Measurements from ENCODE around the gene RGS9.
"Not testable (repeated sequence)": the region's sequence is repeated elsewhere in the genome, so short reads cannot be mapped to it uniquely, and the experiment has no call there.

RGS9 gene

DNA sequence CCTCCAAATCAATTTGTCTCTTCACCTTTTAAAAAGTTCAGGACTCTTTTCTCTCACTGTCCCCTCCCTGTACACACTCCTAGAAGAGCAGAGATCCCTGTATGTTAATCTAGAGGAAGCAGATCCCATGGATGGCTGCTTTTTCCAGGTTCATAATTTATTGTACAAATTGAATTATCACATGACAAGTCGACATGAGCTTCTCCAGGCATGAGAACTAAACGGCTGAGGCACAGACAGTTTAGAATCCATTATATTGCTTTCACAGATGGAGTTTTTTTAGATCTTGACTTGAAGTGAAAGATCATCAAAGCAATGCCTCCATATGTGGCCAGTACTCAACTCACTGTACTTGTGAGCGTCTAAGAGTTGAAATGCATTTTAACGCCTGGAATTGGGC is 47.9 kb downstream of the RGS9 start:
- DNase-seq: no peak

DNA sequence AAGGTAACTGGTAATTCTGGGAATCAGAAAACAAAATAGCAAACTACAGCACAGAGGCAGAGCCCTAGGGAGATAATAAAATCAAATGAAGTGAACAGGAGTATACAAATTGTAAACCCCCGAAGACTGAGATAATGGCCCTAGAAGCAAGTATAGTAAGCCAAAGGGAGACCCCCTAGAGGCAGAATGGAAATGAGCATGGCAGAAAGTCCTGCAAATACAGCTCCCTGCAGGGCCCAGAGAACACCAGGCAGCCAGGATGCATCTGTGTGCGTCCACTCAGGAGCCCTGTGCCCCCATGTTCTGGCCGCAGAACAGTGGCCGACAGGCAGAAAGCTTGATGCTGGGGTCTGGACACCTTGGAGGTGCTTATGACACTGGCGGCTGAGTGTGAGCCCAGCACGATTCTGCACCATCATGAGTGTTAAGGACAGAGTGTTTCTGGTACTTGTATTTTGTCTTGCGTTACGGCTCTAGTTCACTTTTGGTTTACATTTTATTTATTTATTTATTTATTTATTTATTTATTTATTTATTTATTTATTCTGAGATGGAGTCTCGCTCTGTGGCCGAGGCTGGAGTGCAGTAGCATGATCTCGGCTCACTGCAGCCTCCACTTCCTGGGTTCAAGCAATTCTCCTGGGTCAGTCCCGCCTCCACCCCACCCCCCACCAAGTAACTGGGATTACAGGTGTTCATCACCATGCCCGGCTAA is 48.7 kb downstream of the RGS9 start:
- no peak for DNase-seq

DNA sequence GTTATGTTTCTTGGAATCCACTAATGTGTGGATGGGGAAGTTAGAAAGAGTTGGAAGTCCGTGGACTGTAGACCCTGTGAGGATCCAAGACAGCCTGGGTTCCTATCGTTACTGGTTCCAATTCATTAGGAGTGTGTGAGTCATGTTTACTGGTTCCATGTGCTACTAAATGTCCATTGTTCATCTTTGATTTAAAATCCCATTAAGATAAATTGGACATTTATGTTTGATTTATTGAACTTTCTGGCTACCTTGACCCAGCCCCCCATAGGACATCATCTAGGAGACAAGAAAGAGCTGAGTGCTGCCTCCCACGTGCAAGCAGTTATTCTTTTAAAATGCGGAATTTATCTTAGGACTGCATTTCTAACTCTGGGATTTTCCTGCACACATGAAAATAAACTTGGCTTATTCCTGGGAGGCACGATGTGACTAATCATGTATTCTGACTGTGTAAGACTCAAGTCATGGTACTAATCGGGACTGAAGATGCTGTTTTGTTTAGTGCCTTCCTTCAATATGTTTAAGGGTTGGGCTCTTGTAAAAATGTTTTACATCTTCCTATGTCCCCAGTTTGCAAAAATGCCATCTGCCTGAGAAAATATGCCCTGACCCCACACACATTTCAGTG is 53.4 kb downstream of the RGS9 start:
- DNase-seq: no peak

DNA sequence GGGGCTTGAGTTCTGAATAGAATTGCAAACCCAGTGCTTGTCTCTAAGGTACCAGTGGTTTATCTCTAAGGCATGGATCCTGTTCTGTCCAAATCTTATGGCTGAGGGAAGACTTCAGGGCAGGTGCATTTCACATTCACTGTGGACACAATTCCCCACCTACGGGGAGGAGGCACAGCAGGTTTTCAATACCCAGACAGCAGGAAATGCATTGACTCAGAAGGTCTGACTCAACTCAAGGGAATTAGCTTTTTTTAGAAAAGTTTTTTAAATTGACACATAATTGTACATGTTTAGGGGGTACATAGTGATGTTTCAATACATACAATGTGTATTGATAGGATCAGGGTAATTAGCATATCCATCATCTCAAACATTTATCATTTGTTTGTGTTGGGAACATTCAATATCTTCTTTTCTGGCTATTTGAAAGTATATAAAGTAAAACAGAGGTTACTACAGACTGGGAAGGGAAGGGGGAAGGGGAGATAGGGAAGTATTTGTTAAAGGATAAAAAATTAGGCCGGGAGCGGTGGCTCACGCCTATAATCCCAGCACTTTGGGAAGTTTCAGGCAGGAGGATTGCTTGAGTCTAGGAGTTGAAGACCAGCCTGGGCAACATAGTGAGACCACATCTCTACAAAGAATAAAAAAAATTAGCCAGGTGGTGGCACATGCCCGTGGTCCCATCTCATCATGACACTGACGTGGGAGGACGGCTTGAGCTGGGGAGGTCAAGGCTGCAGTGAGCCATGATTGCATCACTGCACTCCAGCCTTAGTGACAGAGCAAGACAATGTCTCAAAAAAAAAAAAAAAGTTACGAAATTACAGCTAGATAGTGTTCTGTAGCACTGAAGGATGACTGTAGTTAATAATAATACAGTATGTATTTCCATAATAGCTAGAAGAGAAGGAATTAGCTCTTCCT is 54.9 kb downstream of the RGS9 start:
- peak; percentile 35 for DNase-seq

DNA sequence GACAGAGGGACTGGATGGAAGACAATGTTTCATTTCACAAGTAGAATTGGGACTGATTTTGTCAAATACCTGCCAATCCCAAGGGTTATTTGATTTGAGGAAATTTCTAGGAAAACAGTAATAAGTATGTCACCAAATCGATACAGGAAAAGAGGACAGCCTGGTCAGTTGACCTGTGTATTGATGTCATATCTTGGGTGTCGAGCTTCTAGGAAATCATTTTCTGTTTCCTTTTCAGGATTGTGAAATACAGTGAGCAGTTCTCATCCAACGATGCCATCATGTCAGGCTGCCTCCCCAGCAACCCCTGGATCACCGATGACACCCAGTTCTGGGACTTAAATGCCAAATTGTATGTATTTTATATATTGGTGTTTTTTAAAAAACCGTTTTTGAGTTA is 56.1 kb downstream of the RGS9 start:
- DNase-seq: no peak

DNA sequence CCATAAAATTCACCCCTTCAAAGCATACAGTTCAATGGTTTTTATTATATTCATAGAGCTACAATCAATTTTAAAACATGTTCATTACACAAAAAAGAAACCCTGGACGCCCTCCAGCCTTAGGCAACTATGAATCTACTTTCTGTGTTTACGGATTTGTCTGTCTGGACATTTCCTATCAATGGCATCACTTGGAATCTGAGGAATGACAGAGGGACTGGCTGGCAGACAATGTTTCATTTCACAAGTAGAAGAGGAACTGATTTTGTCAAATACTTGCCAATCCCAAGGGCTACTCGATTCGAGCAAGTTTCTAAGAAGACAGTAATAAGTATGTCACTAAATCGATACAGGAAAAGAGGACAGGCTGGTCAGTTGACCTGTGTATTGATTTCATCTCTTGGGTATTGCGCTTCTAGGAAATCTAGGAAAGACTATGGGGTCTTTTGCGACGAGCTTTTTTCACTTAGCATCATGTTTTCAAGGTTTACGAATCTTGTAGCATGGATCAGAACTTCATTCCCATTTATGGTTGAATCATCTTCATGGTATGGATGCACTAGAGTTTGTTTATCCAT is 56.6 kb downstream of the RGS9 start:
- DNase-seq: no peak

DNA sequence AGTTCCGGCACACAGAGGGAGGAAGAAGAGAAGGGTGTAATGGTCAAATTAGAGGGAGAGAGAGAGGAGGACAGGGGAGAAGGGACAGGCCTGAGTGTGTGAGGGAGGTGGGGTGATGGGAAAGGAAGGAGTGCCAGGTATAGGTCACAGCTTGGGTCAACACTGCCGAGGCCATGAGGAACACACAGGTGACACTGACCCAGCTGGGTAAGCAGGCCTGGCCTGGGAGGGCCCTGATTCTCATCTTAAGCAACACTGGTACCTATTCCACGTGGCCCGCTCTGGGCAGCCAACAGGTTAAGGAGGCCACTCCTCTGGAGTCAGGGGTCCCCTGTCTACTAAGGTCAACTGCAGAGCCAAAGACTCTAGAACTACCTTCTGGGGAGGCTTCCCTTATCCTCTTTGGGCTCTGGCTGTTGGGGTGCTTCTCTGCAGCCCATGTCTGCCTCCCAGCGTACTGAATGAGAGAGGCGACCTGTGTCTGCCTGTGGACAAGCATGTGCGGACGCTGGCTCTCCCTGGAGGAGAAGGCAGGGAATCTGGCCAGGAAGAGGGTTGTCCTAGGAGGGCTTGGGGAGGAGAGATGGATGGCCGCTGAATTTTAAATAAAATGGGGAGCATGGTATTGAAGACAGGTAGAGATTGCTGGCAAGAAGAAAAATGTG is 57.6 kb downstream of the RGS9 start:
- no peak for DNase-seq

DNA sequence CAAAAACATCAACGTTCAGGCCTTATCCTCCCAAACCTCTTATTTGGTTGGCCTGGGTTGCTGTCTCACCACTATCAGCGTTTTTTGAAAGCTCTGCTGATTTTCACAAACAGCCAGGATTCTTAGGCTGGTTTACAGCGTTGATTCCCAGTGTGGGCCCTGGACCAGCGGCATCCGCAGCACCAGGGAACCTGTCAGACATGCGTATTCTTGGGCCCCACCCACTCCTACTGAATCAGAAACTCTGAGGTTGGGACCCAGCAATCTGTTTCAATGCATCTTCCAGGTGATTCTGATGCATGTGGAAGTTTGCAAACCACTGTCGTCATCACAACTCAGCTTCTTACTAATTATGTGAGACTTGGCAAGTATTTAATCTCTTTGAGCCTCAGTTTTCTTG is 58.5 kb downstream of the RGS9 start:
- DNase-seq: no peak

DNA sequence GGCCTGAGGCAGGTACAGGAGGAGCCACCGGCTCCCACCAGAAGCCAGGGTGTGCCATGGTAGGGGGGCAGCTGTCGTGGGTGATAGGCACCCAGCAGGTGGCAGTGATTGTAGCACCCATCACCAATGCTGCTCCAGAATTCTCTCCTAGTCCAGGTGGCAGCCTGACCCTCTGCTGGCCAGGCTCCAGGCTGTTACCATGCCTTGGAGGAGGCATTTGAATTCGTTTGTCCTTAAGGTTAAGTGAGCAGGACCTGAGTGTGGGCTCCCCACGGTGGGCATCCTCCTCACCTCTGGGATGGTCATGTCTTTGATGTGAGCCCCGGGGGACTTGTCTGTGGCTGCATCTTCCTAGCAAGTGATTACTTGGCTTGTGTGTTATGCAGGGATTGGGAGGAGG is 59.4 kb downstream of the RGS9 start:
- no peak for DNase-seq

DNA sequence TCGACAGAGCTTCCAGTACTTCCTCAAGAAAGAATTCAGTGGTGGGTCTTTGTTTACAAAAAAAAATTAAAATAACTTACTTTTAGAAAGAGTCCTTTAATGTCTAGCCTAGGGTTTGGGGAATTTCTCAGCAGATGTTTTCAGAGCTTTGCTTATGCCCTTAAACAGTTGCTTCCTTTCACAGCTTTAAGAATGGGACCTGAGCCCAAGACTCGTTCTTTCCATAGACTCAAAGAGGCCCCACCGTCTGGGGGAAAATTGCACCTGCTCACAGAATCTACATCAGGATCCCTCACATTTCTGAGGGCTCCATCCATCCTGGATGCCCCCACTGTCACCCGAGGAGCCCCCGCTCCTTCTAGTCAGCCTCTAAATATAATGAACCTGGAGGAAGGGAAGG is 60.0 kb downstream of the RGS9 start:
- DNase-seq: no peak

DNA sequence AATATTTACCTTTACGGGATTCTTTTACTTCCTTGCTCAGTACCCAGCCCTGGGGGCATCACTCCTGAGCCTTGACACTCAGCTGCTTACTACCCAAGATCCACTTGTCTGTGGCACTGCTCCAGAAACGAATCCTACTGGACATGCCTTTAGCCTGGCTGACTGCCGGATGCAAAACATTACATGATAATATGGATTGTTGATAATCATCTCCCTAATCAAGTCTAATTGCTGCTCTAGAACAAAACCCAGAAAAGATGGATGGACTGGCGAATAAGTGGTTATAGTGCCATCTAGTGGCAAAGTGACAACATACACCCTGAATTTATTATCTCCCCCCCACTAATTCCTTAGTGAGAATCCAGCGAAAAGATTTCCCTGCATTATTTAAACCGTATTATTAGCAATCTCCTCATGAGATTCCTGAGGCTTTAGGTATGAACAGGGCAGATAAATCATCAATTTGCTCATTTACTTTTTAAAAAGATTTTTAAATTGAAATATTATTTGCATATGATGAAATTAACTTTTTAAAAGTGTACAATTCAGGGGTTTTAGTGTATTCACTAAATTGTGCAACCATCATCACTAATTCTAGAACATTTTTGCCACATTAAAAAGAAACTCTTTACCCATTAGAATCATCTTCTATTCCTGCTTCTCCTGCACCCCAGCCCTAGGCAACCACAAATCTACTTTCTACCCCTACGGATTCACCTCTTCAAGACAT is 61.6 kb downstream of the RGS9 start:
- no peak for DNase-seq

DNA sequence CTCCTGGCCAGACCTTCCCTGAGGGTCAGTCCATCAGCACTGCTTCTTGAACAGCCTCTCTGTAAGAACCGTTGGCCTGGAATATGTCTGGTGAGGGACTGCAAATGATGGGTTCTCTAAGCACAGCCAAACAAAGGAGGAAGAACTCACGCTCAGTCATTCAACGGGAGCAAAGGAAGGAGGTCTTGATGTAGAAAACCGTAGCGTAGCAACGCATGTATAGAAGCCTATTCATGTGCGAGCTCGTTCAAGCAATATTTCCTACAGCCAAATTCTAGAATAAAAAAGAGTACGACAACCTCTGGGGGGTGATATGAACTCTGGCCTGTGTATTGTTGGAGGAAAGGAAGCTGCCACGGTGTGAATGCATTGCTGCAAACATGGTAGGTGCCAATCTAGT is 64.2 kb downstream of the RGS9 start:
- DNase-seq: no peak

DNA sequence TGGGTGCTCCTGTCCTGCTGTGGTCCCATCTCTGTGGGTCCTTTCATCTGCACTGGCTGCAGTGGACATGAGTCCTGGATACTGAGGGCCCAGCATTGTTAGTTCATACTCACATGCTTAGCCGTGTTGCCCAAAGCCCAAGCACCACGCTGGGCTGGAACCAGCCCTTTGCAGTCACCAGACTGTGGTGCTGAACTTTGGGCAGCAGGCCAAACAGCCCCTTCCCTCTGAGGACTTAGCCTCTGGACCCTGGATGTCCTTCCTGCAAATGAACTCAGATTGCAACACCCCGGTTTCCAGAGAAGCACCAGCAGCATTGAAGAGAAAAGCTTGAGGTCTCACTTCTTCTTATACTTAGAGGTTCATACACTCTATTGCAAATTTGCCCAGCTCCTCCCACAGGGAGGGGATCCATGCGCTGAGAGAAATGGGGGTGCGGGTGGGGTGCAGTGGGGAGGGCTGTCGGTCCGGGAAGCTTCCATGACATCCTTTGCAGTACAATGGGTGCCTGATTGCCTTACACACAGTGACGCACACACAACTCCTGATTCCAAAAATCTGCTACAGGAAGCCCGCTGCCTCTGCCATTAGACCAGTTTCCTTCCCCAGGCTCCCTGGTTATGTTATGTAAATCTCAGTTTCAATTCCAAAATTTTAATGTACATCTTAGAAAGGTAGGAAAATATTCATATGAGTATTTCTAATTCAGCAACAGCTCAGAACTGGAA is 65.8 kb downstream of the RGS9 start:
- no peak for DNase-seq

DNA sequence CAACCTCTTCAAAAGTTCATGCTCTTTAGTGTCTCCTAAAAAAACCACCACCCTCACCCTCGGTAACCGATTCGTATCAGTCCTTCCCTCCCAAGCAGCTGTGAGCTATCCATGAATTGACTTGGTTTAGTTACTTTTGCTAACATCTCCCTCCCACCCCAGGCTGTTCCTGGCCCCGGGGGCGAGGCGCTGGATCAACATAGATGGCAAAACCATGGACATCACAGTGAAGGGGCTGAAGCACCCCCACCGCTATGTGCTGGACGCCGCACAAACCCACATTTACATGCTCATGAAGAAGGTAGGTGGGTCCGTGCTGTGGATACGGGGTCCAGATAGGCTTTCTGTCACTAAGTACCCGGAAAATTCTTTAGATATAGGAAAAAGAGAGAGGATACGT is 66.8 kb downstream of the RGS9 start:
- DNase-seq: no peak

DNA sequence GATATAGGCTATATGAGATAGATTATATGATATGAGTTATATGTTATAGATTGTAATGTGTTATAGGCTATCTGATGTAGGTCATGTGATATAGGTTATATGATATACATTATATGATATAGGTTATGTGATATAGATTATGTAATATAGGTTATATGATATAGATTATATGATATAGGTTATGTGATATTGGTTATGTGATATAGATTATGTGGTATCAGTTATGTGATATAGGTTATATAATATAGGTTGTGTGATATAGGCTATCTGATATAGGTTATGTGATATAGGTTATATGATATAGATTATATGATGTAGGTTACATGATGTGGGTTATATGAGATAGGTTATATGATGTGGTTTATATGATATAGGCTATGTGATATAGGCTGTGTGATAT is 68.5 kb downstream of the RGS9 start:
- no peak for DNase-seq

DNA sequence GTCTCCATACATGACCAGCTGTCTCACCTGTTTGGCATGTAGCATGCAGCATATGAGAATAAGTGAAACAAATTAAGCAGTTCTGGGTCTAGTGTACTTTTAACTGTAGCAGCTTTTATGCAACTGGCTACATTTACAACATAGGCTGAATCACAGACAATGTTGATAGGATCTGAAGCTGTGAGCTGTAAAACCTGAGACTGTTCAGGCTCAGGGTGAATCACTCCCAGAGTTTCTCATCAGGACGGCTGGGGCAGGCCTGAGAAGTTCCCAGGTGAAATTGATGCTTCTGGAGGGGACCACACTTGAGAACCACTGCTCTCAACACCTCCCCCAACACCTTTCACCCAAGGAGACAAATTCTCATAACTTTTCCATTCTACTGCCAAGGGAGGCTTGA is 70.3 kb downstream of the RGS9 start:
- not testable (repeated sequence) for DNase-seq

DNA sequence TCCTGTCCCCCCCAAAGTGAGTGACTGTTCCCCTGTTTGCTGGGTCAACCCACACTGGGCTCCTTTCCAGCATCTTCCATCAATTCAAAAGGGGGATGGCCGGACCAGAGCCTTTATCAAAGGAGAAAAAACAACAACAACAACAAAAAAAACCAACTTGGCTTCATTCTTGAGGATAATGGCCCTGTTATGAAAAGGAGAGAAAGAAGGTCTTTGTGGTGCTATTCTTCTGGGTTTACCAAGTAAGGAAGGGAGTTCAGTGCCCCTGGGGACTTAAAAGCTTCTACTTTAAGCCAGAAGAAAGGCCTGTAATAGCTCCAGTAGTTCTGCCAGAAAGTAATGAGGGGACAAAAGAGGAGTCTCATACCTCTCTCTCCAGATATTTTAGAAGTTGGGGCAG is 71.5 kb downstream of the RGS9 start:
- DNase-seq: no peak

DNA sequence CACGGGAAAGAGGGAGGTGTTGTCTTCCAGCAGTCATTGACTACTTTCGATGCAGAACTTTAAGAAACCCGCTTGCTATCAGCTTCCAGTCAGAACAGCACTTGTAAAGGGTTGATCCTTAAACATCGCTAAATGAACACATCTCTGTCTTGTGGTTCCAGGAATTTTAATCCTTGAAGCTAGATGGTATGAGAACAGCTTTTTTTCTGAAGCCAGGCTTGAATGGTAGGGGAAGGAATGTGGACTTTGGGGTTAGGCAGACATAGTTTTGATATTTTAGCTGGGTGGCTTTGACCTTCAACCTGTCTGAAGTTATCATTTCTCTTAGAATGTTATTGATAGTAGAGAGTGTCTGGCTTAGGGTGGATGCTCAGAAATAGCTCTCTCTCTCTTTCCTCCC is 81.1 kb downstream of the RGS9 start:
- DNase-seq: no peak

DNA sequence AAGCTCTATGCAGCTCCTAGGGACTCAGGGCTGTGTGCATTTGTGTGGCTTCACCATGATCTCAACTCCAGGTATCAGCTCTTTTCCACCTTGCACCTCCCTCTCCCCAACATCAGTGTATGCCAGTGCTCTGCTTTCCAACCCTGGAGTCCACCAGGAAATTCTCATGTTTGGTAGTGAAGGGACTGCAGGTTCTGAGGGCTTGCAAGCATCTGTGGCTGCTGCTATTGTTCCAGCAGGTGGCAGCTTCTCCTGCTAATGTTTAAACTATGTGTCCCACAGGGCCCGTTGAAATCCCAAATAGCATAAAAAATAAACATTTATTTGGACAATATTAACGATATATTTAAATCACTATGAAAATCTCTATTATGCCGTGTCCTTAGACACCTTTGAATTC is 82.0 kb downstream of the RGS9 start:
- DNase-seq: no peak

DNA sequence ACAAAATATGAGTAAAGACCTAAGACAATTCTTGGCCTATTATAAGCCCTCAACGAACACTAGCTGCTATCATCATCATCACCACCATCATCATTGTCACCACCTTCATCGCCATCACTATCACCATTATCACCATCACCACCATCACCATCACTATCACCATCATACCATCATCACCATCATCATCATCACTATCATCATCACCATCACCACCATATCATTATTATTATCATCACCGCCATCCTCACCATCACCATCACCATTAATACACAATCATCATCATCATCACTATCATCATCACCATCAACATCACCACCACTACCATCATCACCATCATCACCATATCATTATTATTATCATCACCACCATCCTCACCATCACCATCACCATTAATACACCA is 82.5 kb downstream of the RGS9 start:
- DNase-seq: no peak

DNA sequence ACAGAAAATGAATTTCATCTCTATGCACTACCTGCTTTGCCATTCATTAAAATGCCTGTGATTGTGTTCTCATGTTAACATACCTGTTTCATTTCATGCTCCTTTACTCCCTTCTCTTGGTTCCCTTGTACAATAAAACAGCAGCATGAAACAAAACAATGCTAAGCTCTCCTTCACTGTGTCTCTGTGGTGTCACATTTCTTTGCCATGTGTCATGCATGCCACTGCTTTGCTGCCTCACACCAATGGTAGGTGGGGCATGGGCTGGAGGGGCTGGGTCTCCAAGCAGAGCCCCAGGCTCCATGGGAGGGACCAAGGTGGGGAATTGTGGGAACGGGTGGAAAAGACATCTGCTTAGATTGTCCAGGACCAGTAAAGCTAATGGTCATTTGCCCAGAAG is 83.6 kb downstream of the RGS9 start:
- no peak for DNase-seq

Data from 8988T (cell line).